Sigmoid colon (tissue), 7 donors: ENCODE data around the gene SCUBE1. TPM values are rescaled to one million over a fixed set of nuclear protein-coding genes. Genes with fewer than 3 reads are reported as not detected.

Source experiments
- DNase-seq: peaks from one replicate; pipeline ENCODE4 v3.0.0-alpha.2; 2019
- H3K27ac ChIP-seq, 4 donors: fragments of 200-600 bp; sonication (generic); one replicate each; pipeline ENCODE4 v1.5.1; 2016 to 2019; ENCODE audit warnings: mild to moderate bottlenecking in 1 of 4
- H3K27me3 ChIP-seq, 3 donors: fragments of 200-600 bp; sonication (generic); one replicate each; pipeline ENCODE4 v1.5.1; 2019; ENCODE audit warnings: mild to moderate bottlenecking in 1 of 3
- H3K36me3 ChIP-seq, 4 donors: fragments of 200-600 bp; sonication (generic); one replicate each; pipeline ENCODE4 v1.5.1; 2016 to 2019
- H3K4me1 ChIP-seq, 4 donors: fragments of 200-600 bp; sonication (generic); one replicate each; pipeline ENCODE4 v1.5.1; 2017 to 2019
- H3K4me3 ChIP-seq, 4 donors: fragments of 200-600 bp; sonication (generic); one replicate each; pipeline ENCODE4 v1.5.1; 2017 to 2019; ENCODE audit warnings: mild to moderate bottlenecking in 2 of 4, moderate library complexity in 1 of 4
- H3K9me3 ChIP-seq, 4 donors: fragments of 200-600 bp in 3 of 4; sonication (generic) in 3 of 4; one replicate each; pipeline versions ENCODE4 v1.5.1 to v1.6.1; 2013 to 2019
- CTCF ChIP-seq, 4 experiments: fragments of 450-650 bp in 3 of 4; fragments of 200-600 bp in 1 of 4; IDR thresholded peaks; one replicate each; pipeline ENCODE4 v1.5.1; 2016 to 2019; ENCODE audit warnings: antibody characterized with exemption in 4 of 4, mild to moderate bottlenecking in 3 of 4, moderate library complexity in 2 of 4
- EP300 ChIP-seq, 4 donors: sonication (generic); formaldehyde crosslinking; IDR thresholded peaks; one replicate each; pipeline ENCODE4 v1.6.1; 2017; ENCODE audit warnings: antibody characterized with exemption in 4 of 4
- POLR2A ChIP-seq, 2 donors: fragments of 450-650 bp; IDR thresholded peaks; one replicate each; pipeline ENCODE4 v1.6.1; 2016; ENCODE audit warnings: antibody characterized with exemption in 2 of 2, mild to moderate bottlenecking in 2 of 2, moderate library complexity in 2 of 2
- POLR2AphosphoS5 ChIP-seq, 4 donors: sonication (generic); formaldehyde crosslinking; IDR thresholded peaks; one replicate each; pipeline ENCODE4 v1.6.1; 2017; ENCODE audit warnings: antibody characterized with exemption in 4 of 4
- WGBS, 2 donors: extraction: QIAGEN DNeasy Blood & Tissue Kit; methylation state at CpG; one replicate each; pipeline ENCODE4 v1.1.7; 2013; 5-methylcytosine and 5-hydroxymethylcytosine counted together
- intact Hi-C: fragments of 100-400 bp; cut with DNase I; formaldehyde crosslinking; loops from one replicate; pipeline ENCODE4 v1.15.1; 2023
- polyA plus RNA-seq, 3 donors: library from polyadenylated mRNA; stranded (reverse); fragments of 200-250 nt; gene quantifications; one replicate each; pipeline ENCODE4 v1.2.3, GENCODE V29; 2013
- total RNA-seq, 4 donors: library from RNA; depleted of rRNA; stranded (reverse); fragments of >200 nt; gene quantifications; one replicate each; pipeline ENCODE4 v1.1.0, GENCODE V29; 2016
- donor health status: healthy with polysubstance abuse.
- donor health status: Bipolar disorder and iron deficiency.
- donor health status: healthy.

The SCUBE1 gene
- total and polyA plus RNA-seq, 7 donors = 0.23 to 1.1 (median 0.55) TPM

- H3K4me1 ChIP-seq = no peaks in the 10 kb centered on the region
- WGBS, 2 donors = 78 to 85% methylated on average over 10 of the region's 10 CpGs
- no peak overlapping the region for H3K4me3 ChIP-seq
- no peaks in the 10 kb centered on the region for H3K9me3 ChIP-seq
- H3K27ac ChIP-seq = no peak overlapping the region
- no peaks in the 10 kb centered on the region for H3K36me3 ChIP-seq
- H3K27me3 ChIP-seq = peaks cover 0 to 2% (median 0%) of the 10 kb centered on the region in 3 donors
- DNase-seq = no peak
- intact Hi-C loops = no loop called here
- TF ChIP-seq CTCF (IDR thresholded peaks at IDR 0.05) (no peak), POLR2A (IDR thresholded peaks at IDR 0.05) (no peak), POLR2AphosphoS5 (IDR thresholded peaks at IDR 0.05) (no peak), EP300 (IDR thresholded peaks at IDR 0.05) (no peak)
Measured at GRCh38 chr22:43252319-43252718, 90.9 kb downstream of the SCUBE1 start.

- intact Hi-C loops = no loop called here
- no peak for DNase-seq
- Histone ChIP-seq H3K27ac (no peak overlapping the region), H3K36me3 (no peaks in the 10 kb centered on the region), H3K4me3 (no peak overlapping the region), H3K4me1 (no peaks in the 10 kb centered on the region), H3K9me3 (no peaks in the 10 kb centered on the region), H3K27me3 (peaks cover 0 to 2% (median 0%) of the 10 kb centered on the region in 3 donors)
- TF ChIP-seq CTCF (IDR thresholded peaks at IDR 0.05) (no peak), POLR2AphosphoS5 (IDR thresholded peaks at IDR 0.05) (no peak), POLR2A (IDR thresholded peaks at IDR 0.05) (no peak), EP300 (IDR thresholded peaks at IDR 0.05) (no peak)
- 78 to 84% methylated on average over 16 of the region's 16 CpGs for WGBS, 2 donors
Measured at GRCh38 chr22:43249789-43250471, 93.2 kb downstream of the SCUBE1 start.

GRCh38 chr22:43247546-43248260, 95.5 kb downstream of the SCUBE1 start:
- Histone ChIP-seq H3K4me1 (no peaks in the 10 kb centered on the region), H3K27me3 (peaks cover 0 to 2% (median 0%) of the 10 kb centered on the region in 3 donors), H3K9me3 (no peaks in the 10 kb centered on the region), H3K36me3 (no peaks in the 10 kb centered on the region), H3K4me3 (no peak overlapping the region), H3K27ac (no peak overlapping the region)
- intact Hi-C loops = no loop called here
- 78 to 87% methylated on average over 10 of the region's 10 CpGs for WGBS, 2 donors
- no peak for TF ChIP-seq POLR2A (IDR thresholded peaks at IDR 0.05)
- no peak for TF ChIP-seq CTCF (IDR thresholded peaks at IDR 0.05)
- TF ChIP-seq POLR2AphosphoS5 (IDR thresholded peaks at IDR 0.05) = no peak
- no peak for TF ChIP-seq EP300 (IDR thresholded peaks at IDR 0.05)
- DNase-seq = no peak

GRCh38 chr22:43246188-43246587, 97.0 kb downstream of the SCUBE1 start:
- intact Hi-C loops = no loop called here
- Histone ChIP-seq H3K4me1 (no peaks in the 10 kb centered on the region), H3K4me3 (no peak overlapping the region), H3K27ac (no peak overlapping the region), H3K36me3 (no peaks in the 10 kb centered on the region), H3K27me3 (peaks cover 0 to 10% (median 0%) of the 10 kb centered on the region in 3 donors), H3K9me3 (no peaks in the 10 kb centered on the region)
- TF ChIP-seq EP300 (IDR thresholded peaks at IDR 0.05) (no peak), POLR2AphosphoS5 (IDR thresholded peaks at IDR 0.05) (no peak), CTCF (IDR thresholded peaks at IDR 0.05) (no peak), POLR2A (IDR thresholded peaks at IDR 0.05) (no peak)
- no peak for DNase-seq
- 56 to 76% methylated on average over 4 of the region's 4 CpGs for WGBS, 2 donors
